Heart left ventricle (tissue), 13 donors: ENCODE measurements around the gene CSRP1.

Experiments
- CTCF ChIP-seq, 12 donors: fragments of 200-600 bp; sonication (generic) in 4 of 12; IDR thresholded peaks; one replicate each; pipeline versions ENCODE4 v1.5.0 to v1.8.0; 2018 to 2022; ENCODE audit warnings: antibody characterized with exemption in 12 of 12, mild to moderate bottlenecking in 5 of 12
- POLR2A ChIP-seq, 2 donors: fragments of 450-650 bp; IDR thresholded peaks; one replicate each; pipeline ENCODE4 v1.6.1; 2017; ENCODE audit warnings: antibody characterized with exemption in 2 of 2, mild to moderate bottlenecking in 2 of 2, moderate library complexity in 2 of 2
- donor health status: ischemic (EF 13 %, LVEDD 7.1; RV severe dilation, severe dysfunction).
- donor health status: DM: no; HTN: yes; CAD: no.
- donor health status: DM: no; HTN: no; CAD: no.
- donor health status: ischemic (EF 25% LVEDD 6.9; RV normal size, moderate dysfunction).
- donor health status: ischemic (EF 25% LVEDD 5.7; RV mildly dilated, moderate dysfunction).
- donor health status: ischemic (EF 35%, LVEDD 5.7; RV mildly dilated, moderate dysfunction).
- donor health status: nonischemic (EF 11% LVEDD 7.7; RV severe dilation, severe dysfunction).
- donor health status: DM: yes; HTN: yes; CAD: no.
- donor health status: PGD.
- donor health status: ischemic (EF 29% LVEDD 5.4; RV normal size, mild dysfunction).
- donor health status: nonischemic (EF 23%, LVEDD 6.1; RV moderate dilation, normal function).

DNA sequence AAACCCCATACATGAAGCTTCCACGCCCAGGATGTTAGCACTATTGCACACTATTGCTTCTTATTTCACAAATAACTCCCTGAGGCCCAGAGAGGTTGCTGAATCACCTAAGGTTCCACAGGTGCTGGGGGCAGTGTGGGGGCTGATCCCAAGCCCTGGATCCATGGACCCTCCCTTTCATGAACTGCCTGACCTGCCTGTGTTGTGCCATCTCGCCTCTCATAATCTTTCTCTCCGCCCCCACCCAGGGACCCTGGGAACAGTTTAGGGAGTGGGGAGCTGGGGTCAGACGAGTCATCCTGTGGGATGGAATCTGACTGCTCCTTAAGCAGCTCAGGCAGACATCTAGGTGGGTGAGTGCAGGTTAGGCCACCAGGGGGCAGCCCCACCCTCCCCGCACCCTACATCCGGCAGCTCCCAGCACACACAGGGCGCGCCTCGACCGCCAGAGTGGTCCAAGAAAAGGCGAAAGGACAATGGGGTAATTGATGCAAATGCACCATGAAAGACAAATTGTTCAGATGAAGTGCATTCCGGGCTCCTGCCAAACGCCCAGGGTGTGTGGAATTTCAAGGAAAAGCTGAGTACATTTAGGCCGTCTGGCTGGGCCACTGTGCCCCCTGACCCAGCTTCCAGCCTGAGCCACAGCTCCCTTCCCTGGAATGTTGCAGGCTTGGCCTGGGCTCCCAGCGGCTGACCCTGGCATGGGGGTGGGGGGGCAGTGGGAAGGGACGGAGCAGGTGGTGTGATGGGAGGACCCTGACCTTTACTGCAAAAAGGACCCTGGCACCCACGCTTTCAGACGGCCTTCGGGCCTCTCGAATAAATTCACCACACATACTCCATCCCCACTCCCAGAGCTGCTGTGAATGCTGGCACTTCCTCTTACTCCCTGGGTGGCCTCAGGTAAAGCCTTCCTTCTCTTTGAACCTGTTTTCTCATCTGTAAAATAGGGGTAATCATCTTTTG is 58.7 kb downstream of the CSRP1 start:
- TF ChIP-seq POLR2A (IDR thresholded peaks at IDR 0.05): no peak
- peak; percentile 78 to 93 (median 85) for TF ChIP-seq CTCF (IDR thresholded peaks at IDR 0.05)
